Stimulated activated CD4-positive, alpha-beta T cell treated with anti-CD3 and anti-CD28 coated beads, Interleukin-15, amount 100 ng/mL, for 48 hours (primary cell): Measurements from ENCODE around the gene SERTAD1.
A peak's percentile ranks its signal among the peaks of the same experiment; 100 is the strongest.
"Not testable (repeated sequence)": the region's sequence is repeated elsewhere in the genome, so short reads cannot be mapped to it uniquely, and the experiment has no call there.

Experiments
- DNase-seq, 2 donors: peaks; one replicate each; pipeline ENCODE4 v3.0.0-alpha.2; 2020; ENCODE audit warnings: low read depth in 2 of 2

The SERTAD1 gene

DNA sequence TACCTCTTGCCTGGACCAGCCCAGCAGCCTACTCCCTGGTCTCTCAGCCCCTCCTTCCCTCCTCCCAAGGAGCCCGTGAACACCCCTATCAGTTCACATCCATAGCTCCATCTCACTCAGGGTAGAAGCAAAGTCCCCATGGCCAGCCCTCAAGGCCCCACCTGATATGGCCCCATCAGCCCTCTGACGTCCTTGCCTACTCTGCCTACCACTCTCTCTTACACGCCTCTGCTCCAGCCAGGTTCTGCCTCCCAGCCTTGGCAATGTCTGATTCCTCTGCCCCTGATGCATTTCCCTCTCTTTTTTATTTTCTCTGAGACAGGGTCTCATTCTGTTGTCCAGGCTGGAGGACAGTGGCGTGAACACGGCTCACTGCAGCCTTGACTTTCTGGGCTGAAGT, 26.2 kb upstream of the SERTAD1 start:
- DNase-seq, result no peak

DNA sequence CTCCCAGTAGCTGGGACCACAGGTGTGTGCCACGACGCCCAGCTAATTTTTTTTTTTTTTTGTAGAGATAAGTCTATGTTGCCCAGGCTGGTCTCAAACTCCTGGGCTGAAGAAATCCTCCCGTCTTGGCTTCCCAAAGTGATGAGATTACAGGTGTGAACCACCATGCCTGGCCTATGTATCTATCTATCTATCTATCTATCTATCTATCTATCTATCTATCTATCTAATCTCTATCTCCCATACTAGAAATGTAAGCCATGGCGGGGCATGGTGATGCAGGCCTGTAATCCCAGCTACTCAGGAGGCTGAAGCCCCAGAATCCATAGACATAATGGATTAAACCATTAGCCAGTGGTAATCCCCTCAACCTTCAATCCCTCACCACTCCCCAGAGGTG, 24.9 kb upstream of the SERTAD1 start:
- no peak for DNase-seq

DNA sequence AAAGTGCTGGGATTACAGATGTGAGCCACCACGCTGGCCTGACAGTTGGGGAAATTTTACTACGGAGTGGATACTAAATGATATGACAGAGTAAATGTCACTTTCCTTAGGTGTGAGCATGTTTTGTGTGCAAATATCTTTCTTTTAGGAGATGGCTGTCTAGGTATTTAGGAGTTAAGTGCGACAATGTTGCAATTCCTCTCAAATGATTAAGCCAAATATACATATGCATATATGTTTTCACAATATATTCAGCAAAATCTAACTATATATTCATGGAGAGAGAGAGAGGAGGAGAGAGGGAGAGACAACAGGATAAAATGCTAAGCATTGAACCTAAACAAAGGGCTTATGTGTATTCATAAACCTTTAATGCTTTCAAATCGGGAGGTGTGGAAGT, 23.7 kb upstream of the SERTAD1 start:
- no peak for DNase-seq

DNA sequence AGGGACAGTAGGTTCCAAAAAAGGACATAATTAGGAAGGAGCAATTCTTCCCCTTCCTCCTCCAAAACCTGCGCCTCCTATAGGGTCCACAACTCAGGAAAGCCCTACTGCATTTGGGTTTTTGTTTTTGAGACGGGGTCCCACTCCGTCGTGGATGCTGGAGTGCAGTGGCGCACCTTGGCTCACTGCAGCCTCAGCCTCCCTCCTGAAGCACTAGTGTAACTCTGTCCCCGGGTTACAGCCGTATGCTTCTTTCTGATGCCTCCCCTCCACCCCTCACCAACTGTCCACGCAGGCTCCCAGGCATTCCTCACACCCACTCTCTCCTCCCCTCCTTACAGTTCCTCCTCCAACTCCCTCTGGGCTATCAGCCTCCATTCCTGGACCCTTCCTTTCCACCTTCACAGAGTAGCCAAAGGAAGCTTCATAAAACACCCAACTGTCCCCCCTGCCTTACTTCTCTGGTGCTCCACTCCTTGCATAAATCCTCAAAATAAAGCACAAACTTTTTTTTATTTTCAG, 20.5 kb upstream of the SERTAD1 start:
- no peak for DNase-seq

DNA sequence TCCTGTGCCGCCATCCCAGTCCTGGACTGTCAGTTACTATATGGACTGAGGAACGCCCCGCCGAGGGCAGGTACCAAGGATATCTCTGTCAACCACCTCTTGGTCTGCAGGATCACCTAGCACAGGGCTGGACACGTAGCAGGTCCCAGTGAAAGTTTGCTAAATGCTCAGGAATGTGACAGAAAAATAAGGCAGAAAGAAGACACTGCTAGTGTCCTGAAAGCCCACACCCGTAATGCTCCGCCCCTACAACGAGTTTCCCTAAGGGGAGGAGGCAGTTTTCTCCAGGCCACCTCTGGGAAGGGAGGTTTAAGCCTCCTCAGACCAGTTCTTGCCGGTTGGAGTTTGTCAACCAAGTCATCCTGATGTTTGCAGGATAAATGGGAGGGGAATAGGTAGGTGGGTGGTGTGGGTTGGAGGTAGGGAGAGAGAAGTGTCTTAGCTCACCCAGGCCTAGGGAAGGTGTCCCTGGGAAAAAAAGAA, 20.0 kb upstream of the SERTAD1 start:
- DNase-seq, result no peak

DNA sequence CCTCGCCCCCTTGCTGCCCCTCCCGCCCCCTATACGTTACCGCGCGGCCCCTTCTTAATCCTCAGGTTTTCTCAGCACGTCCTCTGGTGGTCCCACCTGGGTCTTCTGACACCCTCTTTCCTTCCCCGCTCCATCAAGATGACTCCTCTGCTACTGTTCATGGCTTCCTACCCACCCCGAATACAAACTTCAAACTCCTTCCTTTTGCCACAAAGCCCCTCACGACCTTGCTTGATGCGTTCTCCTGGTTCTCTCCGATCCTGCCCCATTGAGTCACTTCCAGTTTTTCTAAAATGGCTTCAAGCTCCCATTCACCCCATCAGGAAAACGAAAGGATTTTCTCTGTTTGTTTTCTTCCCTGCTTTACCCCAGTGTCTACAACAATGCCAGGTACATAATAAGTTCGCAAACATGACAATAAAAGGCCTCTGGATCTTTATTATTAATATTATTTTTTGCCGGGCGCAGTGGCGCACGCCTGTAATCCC, 19.1 kb upstream of the SERTAD1 start:
- DNase-seq, result no peak

DNA sequence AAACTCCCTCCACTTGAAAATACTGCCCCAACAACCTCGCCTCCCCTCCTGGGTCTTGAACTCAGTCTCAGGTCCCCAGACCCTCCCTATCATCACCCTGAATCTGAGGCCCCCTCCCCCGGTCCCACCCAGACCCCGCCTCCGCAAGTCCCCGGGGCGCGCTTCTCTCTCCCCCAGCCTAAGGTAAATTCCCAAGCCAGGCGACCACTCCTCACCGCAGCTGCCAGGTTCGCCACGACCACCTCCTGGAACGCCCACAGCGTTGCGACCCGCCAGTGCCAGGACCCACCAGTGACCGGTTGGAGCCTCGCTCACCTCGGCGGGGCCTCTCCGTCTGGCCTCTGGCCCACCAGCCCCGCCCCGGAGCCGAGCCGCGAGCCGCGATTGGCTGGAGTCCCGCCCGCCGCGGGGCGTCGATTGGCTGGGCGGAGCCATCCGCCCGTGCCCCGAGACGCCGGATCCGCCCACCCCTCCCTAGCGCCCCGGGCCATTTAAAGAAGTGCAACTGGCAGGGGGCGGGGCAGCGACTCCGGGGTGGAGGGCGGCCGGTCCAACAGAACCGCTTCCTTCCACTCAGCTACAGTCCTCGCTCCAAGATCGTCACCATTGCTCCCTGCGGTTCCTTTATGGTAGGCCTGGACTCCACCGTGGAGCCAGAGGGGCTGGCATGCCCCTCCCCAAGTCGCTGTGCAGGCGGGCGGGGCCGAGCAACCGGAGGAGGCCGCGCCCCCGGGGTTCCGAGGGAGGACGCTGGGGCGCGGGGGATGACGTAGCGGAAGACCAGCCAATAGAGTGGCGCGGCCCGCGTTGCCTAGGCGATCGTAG, 18.4 kb upstream of the SERTAD1 start, which contains the start of gene SERTAD3:
SERTAD3 (minus strand) TSS at position 336 of the 825 bp plus-strand sequence. CDS start 2,255 bp downstream, outside the sequence.
- peak; percentile 91 to 97 for DNase-seq

DNA sequence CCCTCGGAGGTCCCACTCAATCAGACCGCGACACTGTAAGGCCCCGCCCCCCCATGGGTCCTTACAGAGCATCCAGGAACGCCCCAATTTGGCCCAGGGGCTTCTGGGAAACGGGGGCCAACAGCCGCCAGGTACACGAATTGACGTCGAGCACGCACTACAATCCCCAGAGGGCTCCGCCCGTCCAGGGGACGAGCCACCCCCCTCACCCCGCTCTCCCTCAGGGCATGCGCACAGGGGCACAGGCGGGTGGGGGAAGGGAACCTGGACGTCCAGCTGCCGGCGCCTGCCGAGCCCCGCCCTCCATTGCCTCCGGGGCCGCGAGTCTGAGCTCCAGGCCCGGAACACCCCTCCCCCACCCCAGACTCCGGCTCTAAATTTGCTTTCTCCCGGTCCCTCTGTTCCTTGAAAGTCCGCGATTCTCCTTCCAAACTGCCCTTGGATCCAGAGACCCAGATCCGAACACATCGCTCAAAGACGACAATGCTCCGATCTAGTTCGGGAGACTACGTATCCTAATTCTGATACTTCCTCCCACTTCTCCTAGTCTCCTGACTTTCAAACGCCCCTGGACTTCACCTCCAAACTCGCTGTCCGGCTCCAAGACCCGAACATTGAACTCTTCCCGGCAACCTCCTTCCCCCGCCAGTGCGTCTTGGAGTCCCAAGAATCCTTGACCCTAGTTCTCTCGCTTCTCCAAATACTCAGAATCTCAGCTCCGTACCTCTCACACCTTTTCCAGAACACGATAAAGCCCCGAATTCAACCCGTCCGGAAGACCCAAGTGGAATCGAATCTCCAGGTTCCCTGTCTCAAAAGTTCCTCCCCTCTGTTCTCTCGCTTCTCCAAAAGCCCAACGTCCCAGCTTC, 17.6 kb upstream of the SERTAD1 start:
- DNase-seq, result peak; percentile 99

DNA sequence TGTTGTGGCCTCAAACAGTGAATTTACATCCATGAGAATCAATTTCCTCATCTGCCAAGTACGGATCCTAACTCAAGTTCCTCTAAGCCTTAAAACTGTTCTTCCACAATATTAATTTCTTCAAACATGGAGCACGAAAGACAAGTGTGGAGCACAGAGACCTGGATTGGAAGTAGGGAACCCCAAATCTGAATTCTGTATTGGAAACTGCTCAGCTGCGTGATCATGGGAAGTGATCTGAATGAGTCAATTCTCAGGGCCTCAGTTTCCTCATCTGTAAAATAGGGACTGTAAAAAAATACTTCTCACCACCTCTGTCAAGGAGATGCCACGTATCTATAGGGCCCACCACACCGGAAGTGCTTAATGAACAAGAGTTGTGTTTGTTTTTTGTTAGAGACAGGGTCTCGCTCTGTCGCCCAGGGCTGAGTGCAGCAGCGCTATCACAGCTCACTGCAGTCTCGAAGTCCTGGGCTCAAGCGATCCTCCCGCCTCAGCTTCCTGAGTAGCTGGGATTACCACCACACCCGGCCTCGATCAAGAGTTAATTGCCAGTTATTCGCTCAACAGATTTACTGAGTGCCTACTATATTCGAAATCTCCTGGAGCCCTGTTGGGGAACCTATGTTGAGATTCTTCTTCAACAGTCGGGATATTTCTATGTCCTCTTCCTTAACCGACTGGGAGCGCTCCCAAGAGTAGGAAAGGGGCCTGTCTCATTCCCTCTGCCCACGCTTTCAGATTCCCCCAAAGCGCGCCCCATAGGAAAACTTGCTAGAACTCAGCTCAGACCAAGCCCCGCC, 16.7 kb upstream of the SERTAD1 start:
- no peak for DNase-seq

DNA sequence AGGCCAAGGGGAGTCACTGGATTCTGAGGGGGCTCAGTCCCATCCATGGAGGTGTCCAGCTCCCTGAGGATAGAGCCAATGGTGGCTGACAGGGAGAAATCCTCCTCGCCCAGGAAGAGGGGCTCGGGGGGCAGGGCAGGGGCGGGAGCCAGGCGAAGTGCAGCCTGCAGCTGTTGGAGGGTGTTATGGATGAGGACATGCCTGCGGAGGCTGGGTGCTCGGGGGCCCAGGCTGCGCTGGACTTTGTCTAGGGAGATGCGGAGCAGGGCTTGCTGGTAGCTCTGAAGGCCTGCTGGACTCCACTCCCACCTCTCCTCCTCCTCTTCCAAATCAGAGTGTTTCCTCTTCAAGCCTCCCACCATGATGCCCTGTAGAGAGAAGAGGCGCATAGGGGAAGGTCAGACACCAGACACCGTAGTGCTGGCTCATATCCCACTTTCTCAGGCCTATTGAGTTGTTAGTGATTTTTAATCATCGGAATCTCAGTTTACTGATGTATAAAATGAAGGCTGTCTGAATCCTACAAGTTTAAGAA, 16.0 kb upstream of the SERTAD1 start:
- DNase-seq, result no peak

DNA sequence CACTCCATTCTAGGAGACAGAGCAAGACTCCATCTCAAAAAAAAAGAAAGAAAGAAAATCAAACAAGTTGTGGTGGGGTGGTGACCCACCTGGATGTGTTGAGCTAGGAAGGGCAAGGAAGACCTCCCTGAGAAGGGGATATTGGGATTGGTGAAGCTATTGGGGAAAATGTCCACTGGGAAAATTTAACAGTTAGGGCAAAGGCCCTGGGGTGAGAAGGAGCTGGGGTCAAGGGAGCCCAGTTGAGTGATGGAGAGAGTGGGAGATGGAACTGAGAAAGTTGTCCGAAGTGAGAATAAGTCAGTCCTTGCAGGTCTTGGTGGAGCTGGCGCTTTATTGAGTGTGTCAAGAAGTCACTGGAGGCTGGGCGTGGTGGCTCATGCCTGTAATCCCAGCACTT, 12.5 kb upstream of the SERTAD1 start:
- DNase-seq, result no peak

DNA sequence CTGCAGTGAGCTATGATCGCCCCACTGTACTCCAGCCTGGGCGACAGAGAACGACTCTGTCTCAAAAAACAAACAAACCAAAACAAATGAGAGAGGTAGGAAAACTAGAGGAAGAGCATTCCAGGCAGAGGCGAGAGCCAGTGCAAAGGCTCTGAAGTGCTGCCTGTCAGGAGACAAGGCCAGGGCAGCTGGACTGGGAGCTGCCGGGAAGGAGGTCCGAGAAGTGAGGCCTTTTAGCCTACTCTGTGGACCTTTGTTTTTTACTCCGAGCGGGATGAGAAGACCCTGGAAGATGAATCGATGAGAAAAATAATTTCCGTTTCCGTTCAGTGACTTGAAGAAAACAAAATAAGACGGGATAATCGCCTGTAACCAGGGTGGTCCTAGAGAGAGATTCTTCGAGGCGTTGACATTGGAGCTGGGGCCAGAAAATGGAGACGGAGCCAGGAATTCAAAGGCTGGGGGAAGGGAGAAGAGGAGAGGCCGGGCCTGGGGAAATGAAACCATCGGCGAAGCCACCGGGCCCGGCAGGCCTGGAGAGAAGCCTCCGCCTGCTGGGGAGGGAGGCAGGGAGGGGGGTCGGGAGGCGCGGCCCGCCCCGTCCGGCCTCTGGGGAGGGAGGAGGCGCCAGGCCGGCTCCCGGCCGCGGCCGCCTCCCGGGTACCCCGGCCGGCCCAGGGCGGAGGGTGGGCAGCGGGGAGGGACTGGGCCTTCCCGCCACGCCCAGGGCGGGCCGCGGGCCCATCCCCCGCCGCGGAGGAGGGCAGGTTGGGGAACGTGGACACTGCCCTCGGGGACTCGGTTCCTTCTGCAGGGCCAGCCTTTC, 7.8 kb upstream of the SERTAD1 start:
- DNase-seq, result no peak

DNA sequence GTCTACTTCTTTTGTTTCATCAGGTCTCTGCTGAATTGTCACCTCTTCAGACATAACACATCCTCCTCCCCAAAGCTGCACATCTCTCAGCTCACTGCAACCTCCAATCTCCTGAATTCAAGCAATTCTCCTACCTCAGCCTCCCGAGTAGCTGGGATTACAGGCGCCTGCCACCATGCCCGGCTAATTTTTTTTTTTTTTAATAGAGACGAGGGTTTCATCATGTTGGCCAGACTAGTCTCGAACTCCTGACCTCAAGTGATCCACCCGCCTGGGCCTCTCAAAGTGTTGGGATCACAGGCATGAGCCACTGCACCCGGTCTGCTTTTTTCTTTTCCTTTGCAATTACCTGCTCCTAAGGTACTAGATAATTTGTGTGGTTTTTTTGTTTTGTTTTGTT, 7.0 kb upstream of the SERTAD1 start:
- DNase-seq, result not testable (repeated sequence)

DNA sequence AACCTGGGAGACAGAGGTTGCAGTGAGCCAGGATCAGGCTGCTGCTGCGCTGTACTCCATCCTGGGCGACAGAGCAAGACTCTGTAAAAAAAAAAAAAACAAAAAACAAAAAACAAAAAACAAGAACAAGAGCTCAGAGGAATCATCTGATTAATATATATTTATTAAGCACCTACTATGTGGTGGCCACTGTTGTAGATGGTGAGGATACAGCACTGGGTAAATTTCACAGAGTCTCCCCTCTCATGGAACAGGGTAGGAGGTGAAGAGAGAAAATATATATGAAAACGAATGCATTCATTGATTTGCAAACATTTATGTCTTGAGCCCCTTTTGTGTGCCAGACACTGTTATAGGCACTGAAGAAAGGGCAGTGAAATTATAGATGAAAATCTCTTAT, 5.9 kb upstream of the SERTAD1 start:
- DNase-seq, result no peak

DNA sequence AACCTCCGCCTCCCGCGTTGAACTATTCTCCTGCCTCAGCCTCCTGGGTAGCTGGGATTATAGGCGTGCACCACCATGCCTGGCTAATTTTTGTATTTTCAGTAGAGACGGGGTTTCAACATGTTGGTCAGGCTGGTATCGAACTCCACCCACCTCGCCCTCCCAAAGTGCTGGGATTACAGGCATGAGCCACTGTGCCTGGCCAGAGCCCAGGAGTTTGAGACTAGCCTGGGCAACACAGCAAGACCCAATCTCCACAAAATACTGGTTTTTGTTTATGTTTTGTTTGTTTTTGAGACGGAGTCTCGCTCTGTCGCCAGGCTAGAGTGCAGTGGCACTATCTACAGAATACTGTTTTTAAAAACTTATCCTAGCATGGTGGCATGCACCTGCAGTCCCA, 4.5 kb upstream of the SERTAD1 start:
- not testable (repeated sequence) for DNase-seq

DNA sequence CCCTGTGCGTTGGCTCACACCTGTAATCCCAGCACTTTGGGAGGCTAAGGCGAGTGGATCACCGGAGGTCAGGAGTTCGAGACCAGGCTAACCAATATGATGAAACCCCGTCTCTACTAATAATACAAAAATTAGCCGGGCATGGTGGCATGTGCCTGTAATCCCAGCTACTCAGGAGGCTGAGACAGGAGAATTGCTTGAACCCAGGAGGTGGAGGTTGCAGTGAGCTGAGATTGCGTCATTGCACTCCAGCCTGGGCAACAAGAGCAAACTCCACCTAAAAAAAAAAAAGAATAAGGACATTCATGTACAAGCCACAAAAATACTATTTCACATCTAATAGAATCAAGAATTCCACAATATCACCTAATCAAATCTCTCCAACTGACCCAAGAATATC, 2.4 kb upstream of the SERTAD1 start:
- not testable (repeated sequence) for DNase-seq

DNA sequence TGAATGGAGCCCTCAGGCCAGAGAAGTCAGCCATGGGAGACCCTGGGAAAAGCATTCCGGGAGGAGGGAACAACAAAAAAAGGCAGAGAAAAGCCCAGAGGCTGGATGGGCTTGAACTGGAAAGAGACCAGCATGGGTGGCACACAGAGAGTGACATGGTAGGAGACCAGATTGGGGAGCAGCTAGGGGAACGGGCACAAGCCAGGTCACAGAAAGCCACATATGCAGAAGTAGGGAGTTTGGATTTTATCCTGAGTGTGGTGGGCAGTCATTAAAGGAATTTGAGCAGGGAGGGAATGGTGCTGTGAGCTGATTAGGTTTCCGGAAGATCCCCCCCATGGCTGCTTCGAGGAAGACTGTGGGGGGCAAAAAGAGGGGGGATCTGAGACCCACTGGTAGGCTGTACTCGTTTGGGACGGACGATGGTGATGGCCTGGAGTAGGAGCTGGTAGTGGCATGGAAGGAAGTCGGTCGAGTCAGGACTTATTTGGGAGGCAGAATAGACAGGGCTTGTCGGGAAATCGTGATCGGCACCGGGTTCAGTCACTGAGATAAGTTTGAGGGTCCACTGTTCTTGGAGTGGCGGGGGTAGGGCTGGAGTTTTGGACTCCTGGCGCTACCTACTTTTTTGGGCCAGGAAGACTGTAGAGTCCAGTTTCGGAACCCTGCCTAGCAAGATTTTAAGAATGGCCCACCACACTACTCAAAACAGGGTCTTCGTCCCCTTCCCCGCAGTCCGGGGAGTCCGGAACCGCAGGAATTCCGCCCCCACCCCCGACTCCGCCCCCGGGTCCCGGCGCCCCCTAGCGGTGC, 949 bp downstream of the SERTAD1 start:
- no peak for DNase-seq

DNA sequence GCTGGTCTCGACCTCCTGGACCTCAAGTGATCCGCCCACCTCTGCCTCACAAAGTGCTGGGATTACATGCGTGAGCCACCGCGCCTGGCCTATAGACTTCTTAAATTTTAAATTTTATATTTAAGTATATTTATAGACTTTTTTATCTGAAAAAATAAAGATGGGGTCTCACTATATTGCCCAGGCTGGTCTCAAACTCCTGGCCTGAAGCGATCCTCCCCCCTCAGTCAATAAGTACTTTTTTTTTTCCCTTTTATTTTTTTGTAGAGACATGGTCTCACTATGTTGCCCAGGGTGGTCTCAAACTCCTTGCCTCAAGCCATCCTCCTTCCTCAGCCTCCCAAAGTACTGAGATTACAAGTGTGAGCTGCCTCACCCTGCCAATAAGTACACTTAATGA, 1.9 kb downstream of the SERTAD1 start:
- DNase-seq, result no peak
